WTC11 (cell line): ENCODE measurements around the gene FRYL.

ENCODE experiments used
- CTCF ChIP-seq: fragments of 200-600 bp; IDR thresholded peaks from 2 replicates; pipeline ENCODE4 v1.8.0; 2022; ENCODE audit warnings: antibody characterized with exemption
- GTF2I ChIP-seq: fragments of 250-450 bp; sonication (Bioruptor Pico); conservative IDR thresholded peaks from 2 replicates; pipeline ENCODE4 v1.4.0; 2021; ENCODE audit warnings: mild to moderate bottlenecking
- NR3C1 ChIP-seq: sonication (generic); formaldehyde crosslinking; conservative IDR thresholded peaks from 2 replicates; pipeline ENCODE4 v1.8.1; 2023; ENCODE audit warnings: low read depth, mild to moderate bottlenecking, missing genetic modification reagents
- SP1 ChIP-seq: sonication (generic); formaldehyde crosslinking; conservative IDR thresholded peaks from 2 replicates; pipeline ENCODE4 v1.8.1; 2022; ENCODE audit warnings: missing genetic modification reagents
- TF ChIP-seq, protein P1 (sequence below): sonication (generic); formaldehyde crosslinking; IDR thresholded peaks from 2 replicates; pipeline ENCODE4 v1.8.0; 2022; ENCODE audit warnings: mild to moderate bottlenecking, missing genetic modification reagents
- TF ChIP-seq, protein P2 (sequence below): sonication (generic); formaldehyde crosslinking; IDR thresholded peaks from 2 replicates; pipeline ENCODE4 v1.8.0; 2023; ENCODE audit warnings: mild to moderate bottlenecking, missing genetic modification reagents

DNA sequence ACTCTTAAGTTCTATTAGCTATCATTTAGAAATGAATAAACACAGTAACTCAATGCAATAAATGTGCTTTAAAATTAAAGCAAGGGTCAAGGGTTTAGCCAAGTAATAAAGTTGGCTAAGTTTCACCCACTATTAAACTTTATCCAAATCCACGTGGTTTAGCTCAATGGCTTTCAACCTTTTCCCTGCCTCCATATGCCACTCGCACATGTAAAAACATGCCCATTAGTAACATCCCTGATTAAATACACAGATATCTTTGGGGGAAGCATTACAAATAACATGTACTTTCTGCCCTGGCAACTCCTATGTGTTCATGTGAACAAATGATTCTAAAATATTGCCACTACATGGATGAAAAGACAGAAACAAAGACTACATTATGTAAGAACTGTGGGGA lies 159.2 kb downstream of the FRYL start:
- TF ChIP-seq CTCF: no peak
- TF ChIP-seq GTF2I (CRISPR knock-in tag): no peak
- TF ChIP-seq, protein P1, sequence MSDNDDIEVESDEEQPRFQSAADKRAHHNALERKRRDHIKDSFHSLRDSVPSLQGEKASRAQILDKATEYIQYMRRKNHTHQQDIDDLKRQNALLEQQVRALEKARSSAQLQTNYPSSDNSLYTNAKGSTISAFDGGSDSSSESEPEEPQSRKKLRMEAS: no peak
- TF ChIP-seq, protein P2, sequence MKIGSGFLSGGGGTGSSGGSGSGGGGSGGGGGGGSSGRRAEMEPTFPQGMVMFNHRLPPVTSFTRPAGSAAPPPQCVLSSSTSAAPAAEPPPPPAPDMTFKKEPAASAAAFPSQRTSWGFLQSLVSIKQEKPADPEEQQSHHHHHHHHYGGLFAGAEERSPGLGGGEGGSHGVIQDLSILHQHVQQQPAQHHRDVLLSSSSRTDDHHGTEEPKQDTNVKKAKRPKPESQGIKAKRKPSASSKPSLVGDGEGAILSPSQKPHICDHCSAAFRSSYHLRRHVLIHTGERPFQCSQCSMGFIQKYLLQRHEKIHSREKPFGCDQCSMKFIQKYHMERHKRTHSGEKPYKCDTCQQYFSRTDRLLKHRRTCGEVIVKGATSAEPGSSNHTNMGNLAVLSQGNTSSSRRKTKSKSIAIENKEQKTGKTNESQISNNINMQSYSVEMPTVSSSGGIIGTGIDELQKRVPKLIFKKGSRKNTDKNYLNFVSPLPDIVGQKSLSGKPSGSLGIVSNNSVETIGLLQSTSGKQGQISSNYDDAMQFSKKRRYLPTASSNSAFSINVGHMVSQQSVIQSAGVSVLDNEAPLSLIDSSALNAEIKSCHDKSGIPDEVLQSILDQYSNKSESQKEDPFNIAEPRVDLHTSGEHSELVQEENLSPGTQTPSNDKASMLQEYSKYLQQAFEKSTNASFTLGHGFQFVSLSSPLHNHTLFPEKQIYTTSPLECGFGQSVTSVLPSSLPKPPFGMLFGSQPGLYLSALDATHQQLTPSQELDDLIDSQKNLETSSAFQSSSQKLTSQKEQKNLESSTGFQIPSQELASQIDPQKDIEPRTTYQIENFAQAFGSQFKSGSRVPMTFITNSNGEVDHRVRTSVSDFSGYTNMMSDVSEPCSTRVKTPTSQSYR: no peak
- no peak for TF ChIP-seq NR3C1 (CRISPR knock-in tag)
- TF ChIP-seq SP1 (CRISPR knock-in tag): no peak
